SH-SY5Y (cell line): Measurements from ENCODE around the gene SESN1.

ENCODE experiments used
- GATA2 ChIP-seq: IDR thresholded peaks from 2 replicates; pipeline ENCODE4 v1.6.1; 2011; ENCODE audit warnings: mild to moderate bottlenecking, low read depth, low read length
- GATA3 ChIP-seq: IDR thresholded peaks from 2 replicates; pipeline ENCODE4 v1.6.1; 2011; ENCODE audit warnings: low read depth, mild to moderate bottlenecking, low read length, moderate library complexity

SESN1 gene

DNA sequence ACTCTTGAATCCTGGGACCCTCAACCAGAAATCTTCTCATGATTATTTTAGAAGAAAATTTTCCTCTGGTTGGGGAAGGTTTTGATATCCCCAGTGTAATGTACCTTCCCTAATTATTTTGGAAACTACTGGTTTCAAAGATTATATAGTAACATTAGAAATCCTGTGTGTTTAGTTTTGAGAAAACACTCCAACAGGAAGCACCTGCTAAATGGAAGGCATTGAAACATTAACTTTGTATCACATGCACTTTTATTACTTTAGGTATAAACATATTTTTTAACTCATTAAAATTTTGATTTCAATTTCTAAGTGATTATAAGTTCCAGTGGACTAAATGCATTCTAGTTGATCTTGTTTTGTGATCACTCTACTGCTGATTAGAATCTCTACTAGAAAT lies 109.3 kb downstream of the SESN1 start:
- TF ChIP-seq GATA2 (no peak), GATA3 (no peak)

GRCh38 chr6:108983151-108983550 lies 111.5 kb downstream of the SESN1 start:
- TF ChIP-seq GATA2 (no peak), GATA3 (no peak)

DNA sequence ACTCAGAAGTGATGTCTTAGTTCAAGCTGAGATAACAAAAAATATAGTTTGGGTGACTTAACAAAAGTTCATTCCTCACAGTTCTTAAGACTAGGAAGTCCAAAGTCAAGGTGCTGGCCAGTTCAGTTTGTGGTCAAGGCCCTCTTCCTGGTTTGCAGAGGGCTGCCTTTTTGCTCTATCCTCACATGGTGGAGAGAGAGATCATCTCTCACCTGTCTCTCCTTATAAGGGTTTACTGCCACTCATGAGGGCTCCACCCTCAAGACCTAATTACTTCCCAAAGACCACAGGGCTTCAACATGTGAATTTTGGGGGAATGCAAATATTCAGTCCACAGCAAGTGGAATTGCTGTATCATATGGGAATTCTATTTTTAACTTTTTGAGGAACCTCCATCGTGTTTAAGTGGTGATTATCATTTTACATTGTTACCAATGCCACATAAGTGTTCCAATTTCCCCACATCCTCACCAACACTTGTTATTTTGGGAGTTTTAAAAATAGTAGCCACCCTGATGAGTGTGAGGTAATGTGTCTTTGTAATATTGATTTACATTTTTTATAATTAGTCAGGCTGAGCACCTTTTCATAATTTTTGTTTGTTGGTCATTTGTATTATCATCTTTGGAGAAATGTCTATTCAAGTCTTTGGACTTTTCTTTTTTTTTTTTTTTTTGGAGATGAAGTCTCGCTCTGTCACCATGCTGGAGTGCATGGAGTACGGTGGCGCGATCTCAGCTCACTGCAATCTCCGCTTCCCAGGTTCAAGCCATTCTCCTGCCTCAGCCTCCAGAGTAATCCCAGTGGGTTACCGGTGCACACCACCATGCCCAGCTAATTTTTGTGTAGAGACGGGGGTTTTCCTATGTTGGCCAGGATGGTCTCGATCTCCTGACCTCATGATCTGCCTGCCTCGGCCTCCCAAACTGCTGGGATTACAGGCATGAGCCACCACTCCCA lies 112.2 kb downstream of the SESN1 start:
- no peak for TF ChIP-seq GATA2
- TF ChIP-seq GATA3 = no peak

- no peak for TF ChIP-seq GATA2
Observed at GRCh38 chr6:108974201-108974600, 120.4 kb downstream of the SESN1 start.

GRCh38 chr6:108969776-108970175 lies 124.9 kb downstream of the SESN1 start:
- no peak for TF ChIP-seq GATA2
- TF ChIP-seq GATA3 = no peak

DNA sequence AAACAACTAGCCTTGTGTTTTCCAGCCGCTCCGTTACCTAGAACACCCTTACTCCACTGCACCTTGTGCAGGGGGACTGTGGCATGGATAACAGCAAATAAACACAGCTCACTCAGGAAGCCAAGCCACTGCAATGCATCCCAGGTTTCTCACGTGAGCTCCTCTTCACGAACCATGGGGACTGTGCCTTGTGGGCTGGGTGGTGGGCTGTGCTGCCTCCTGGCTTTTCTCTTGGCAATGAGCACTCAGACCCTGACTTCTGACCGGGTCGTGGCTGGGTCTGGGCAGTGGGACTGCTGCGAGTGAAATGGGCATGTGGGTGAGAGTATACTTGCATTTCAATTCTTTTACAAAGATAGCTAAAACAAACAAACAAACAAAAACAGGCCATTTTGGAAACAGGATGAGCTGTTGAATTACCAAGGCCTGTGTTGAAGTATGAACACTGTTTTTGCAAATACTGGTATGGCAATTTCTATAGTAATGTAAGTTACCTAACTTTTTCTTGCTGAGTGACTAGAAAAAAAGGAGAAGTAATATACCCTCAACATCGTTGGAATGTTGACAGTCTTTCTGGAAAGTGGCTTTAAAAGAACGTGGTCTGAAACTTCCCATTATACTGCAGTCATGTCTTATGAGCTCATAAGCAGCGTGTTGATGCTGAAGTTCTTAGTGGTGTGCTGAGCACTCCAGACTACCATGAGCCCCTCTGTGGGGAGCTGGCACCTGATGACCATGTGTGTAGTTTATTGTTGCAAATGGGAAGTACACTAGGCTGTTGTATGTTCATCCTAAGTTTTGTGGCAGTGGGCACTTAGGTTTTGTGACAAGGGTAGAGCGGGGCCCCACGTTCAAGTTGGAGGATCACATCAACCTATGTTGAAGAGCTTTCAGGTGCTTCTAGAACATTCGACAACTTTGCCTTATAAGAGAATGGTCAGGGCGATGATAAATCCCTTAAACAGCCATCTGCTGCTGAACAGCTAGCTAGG lies 126.0 kb downstream of the SESN1 start:
- TF ChIP-seq GATA2 = no peak
- no peak for TF ChIP-seq GATA3

DNA sequence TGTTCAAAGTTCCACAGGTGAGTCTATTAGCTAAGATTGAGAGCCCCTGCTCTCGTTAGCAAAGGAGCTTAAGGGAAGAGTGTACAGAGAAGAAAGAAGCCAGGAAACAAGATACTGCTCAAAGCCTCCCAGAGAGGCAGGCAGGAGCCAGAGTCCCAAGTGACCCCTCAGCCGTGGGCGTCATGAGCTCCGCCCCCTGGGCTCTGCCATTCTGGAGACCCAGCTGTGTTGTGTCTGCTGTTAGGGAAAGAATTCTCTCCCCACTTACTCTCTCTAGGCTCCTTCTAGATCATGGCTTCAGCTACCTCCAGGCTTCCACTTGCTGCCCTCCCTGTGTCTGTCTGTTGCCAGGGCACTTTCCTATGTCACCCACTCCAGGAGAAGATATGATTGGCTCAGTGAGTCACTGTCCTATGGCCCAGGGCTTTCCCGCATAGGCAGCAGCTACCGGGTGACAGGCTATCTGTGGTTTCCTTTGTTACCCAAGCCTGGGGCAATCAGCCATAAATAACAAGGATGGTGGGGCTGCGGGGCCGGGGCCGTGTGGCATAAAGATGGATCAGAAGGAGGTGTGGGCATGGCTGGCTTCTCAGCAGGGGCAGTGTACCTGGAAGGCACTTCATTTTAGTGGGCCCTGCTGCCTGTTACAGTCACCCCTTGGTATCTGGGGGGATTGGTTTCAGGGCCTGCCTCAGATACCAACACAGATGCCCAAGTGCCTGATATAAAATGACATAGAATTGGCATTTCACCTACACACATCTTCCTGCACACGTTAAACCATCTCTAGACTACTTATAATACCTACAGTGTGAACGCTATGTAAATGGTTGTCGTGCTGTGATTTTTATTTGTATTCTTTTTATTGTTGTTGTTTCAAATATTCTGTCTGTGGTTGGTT lies 127.5 kb downstream of the SESN1 start:
- TF ChIP-seq GATA2 = no peak
- no peak for TF ChIP-seq GATA3

- TF ChIP-seq GATA2 (no peak), GATA3 (no peak)
Observed at GRCh38 chr6:108966251-108966650, 128.4 kb downstream of the SESN1 start.

- TF ChIP-seq GATA3 (no peak), GATA2 (no peak)
Observed at GRCh38 chr6:108961985-108962384, 132.7 kb downstream of the SESN1 start.

DNA sequence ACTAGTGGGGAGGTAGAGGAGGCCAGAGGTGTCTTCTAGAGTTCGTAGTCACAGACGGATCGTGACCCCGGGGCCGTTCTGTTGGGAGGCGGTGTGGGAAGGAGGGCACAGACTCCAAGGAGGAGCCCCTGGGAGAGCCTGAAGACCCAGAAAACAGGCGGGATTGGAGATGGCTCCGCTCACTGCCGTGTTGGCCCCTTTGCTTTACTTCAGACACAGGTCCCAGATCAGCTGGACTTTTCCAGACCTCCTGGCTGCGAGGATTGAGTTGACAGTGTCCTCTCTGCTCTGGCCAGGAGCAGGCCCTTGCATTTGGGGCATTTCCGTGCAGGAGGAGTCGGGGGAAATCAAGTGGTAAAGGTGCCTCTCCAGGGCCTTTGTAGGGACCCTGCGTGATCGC lies 133.6 kb downstream of the SESN1 start:
- no peak for TF ChIP-seq GATA3
- TF ChIP-seq GATA2 = no peak

- TF ChIP-seq GATA3 = no peak
- TF ChIP-seq GATA2 = no peak
Observed at GRCh38 chr6:108960601-108961000, 134.0 kb downstream of the SESN1 start.

DNA sequence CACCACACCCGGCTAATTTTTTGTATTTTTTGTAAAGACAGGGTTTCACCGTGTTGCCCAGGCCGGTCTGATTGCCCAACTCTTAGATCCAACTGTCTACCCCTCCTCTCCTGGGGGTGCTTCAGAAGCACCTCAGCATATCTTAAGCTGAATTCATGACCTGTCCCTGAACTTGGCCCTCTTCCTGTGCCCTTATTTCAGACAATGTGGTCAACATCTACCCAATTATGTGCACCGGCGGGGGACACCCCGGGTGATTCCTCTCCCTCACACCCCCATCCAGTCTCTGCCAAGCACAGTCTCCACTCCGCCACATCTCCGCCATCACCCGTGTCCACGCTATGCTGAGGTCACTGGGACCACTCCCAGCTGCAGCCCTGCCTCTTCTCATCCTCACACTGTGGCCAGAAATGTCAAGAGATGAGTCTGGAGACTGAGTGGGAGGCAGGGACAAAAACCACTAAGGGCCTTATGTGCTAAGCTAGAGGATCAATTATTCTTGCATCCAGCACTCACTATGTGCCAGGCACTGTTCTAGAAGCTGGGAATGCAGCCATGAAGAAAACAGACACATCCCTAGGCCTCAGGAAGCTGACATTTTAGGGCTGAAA lies 134.6 kb downstream of the SESN1 start:
- TF ChIP-seq GATA3 = no peak
- no peak for TF ChIP-seq GATA2
